Midbrain (tissue), 1 donor: ENCODE measurements around the gene TFEB.

Experiments used
- DNase-seq: peaks from one replicate; lab custom pipeline; 2025; lab: John Stamatoyannopoulos, UW

Gene TFEB

DNA sequence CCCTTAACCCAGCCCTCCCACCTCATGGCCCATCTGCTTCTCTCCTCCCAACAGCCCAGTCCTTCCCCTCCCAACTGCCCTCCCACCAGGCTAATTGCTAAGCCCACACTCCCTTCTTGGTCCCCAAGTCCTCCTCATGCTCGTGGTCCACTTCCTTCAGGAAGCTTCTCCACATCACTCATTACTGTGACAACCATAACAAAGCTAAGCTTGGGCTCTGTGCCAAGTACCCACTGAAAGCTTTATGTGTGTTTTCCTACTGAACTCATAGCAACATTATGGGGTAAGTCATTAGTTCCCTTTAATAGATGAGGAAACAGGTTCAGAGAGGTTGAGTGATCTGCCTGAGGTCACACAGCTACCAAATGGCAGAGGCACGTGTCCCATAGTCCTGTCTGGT lies 28.1 kb upstream of the TFEB start:
- no peak for DNase-seq

DNA sequence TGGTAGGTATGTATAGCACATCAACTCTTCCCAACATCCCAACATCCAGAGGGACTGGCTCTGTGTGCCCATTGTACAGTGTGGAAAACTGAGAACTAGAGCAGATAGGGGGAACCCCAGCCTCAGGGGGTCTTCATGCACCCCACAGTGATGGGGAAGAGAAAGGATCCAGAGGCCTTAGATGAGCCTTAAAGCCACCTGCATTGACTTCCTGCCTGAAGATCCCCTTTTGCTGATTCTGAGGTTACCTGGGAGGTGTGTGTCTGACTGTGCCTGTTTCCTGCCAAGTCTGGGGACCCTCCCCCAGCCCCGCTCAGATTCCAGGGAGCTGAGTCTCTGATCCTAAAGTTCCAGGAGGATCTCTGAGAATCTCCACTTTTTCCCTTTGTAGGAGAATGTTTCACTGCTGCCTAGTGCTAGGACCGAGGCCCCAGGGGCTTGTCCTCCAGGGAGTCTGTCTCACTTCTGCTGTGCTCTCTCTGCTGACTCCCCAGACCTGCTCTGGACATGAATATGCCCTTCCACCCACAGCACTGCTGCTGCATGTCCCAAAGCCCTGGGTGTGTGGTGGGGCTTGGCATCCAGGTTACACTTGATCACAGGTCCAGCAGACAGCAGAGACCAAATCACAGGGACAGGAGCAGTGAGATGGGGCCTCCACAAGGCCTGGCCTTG lies 24.6 kb upstream of the TFEB start:
- DNase-seq: no peak

DNA sequence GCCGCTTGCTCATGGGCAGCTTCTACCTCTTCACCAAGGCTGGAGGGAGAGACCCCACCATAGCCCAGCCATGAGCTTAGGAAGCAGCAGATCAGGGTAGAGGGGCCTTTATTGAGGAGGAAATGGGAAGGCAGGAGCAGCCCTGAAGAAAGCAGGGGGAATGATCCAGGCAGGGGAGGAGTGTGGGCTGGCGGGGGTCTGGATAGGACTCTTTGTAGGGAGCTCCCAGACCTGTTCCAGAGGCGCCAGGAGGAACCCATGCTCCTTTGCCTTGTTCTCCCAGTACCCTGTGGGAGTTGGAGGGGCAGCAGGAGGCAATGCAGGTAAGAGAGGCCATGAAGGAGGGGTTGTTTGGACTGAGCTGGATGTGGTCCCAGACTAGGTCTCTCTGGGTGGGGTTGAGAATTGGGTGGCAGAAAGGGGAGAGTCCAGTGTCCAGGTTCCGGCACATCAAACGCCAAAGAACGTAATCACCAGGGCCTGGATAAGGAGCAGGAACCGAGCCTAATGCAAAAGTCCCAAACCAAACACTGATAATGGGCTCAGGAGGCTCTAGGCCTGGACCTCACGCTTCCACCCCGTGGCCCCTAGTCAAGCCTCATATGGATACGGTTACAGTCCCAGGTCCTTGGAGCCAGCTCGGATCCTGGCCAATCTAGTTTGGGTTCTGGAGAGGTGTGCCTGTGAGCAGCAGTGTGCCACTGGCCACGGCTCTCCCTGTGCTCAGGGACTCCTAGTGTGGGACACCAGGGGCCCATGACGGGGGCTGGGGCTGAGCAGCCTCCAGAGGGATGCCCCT lies 23.9 kb upstream of the TFEB start:
- no peak for DNase-seq

DNA sequence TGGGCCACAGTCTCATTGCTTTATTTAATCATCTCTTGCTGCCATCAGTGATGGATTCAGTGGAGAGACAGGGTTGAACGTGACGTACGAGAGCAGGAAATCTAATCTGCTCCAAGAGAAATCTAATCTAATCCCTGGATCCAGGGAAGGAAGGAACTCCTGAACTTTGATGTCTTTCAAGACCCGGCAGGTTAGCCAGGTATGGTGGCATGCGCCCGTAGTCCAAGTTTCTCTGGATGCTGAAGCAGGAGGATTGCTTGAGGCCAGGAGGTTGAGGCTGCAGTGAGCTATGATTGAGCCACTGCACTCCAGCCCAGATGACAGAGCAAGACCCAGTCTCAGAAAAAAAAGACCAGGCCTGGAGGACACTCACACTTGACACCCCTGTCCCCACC lies 23.2 kb upstream of the TFEB start:
- no peak for DNase-seq

DNA sequence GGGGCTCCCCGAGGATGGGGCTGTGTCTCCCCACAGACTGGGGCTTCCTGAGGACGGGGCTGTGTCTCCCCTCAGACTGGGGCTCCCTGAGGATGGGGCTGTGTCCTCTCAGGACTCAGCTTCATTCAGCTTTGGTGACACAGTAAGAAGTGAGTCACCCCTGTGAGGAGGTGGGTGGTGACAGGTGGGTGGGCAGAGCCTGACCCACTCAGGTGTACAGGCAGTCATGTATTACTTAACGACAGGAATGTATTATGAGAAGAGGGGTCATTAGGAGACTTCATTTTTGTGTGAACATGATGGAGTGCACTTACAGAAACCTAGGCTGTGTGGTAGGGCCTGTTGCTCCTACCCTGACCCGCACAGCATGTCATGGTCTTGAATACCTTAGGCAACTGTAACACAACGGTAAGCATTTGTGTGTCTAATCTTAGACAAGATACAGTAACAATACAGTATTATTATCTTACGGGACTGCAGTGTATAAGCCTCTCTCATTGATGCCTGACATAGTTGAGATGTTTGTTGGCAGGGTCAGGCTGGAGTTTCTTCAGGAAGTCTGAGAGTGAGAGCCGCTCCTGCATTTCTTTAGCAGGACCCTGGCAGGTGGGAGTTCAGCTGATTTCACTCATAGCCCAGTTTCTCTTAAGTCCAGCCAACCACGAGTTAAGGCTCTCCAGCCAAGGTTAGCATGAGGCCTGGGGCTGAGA lies 22.7 kb upstream of the TFEB start:
- DNase-seq: no peak

DNA sequence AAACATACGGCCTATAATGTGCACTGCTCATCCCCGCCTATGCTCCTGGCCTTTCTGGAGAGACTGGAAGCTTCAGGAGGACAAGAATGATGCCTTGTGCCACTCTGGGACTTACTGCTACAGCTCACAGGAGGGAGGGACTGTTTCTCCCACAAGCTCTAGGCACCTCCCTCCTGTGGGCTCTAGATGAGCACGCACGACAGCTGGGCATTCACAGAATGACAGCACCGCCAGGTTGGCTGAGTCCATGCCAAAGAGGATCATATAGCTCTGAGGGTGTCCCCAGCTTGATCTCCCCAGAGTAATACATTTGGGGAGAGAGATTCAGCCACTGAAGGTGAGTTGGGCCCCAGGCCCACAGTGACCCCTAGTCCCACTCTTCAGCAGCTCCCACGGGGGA lies 21.9 kb upstream of the TFEB start:
- no peak for DNase-seq

DNA sequence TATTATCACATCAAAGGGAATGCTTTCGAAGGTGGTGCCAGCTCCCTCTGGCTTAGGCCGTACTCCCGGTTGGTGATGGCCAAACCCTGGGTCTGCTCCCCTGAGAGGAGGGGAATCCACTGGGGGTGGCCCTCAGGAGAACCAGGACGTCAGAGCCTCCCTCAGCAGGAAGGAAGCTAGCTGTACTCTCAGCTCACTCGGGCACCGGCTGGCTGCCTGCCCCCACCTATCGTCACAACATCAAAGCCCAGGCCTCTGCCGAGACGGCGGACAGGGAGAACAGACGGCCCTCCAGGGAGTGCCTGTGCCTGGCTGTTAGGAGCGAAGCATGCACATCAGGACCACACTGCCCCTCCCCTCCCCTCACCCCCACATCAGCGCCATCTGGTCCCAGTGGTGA lies 20.9 kb upstream of the TFEB start:
- DNase-seq: no peak

DNA sequence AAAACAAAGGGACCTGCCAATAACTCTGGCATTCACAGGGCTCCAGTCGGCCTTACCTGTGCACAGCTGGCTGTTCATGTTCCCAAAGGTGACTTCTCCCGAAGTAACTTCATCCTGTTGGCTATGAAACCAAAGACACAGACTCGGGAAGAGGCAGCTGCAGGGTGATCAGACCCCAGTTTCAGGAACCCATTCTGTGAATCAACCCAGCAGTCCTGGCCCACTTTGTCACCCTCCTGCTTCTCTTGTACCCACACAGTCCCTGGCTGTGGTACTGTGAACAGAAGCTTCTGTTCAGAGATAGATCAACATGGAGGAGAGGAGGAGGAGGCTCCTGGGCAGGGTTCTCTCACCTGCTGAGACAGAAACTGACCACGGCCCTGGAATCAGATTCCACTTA lies 20.5 kb upstream of the TFEB start:
- DNase-seq: no peak

DNA sequence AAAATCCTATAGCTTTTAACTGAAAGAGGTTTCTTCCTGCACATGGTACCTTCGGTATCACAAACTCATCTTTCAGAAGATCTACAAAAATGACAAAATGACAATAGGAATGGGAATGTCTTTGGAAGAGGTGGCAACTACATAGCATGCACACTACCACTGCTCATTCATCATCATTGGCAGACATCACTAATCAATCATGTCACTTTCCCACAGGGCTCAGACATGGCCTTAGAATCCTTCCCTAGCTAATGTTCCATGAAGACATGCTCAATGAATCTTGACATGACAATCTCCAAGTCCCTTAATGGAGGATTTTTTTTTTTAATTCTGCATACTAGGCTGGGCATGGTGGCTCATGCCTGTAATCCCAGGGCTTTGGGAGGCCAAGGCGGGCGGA lies 15.0 kb upstream of the TFEB start:
- DNase-seq: no peak

DNA sequence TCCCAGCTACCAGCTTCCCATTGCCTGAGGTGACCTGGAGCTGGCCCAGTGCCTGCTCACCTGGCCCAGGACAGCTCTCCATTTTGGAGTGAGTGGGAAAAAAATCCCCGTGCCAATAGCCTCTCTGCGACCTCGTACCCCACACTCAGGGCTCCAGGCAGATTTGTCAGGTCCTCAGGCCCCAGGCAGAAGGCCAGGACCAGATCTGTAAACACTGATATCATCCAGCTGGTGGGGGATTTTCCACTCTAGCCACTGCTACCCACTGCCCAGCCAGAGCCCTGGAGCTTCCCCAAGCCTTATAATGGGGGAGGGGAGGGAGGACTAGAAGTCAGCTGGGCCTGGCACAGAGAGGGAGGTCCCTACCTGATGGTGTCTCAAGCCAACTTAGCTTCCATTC lies 13.1 kb upstream of the TFEB start:
- DNase-seq: no peak

DNA sequence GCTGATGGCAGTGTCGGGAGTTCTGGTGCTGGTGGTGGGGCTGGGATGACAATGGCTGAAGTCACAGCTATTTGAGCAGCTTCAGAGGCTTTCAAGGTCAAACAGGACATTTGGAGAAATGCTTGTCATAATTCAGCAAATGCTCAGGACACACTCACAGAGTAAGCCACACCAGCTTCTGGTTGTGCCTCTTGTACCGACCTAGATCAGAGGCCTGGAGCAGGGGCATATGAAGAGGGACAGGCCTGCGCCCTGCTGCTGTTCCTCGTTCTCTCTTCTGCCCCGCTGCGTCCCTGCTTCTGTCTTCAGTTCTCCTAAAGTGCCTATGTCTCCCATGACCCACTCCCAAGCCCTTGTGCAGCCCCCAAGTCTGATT lies 12.7 kb upstream of the TFEB start:
- DNase-seq: no peak

DNA sequence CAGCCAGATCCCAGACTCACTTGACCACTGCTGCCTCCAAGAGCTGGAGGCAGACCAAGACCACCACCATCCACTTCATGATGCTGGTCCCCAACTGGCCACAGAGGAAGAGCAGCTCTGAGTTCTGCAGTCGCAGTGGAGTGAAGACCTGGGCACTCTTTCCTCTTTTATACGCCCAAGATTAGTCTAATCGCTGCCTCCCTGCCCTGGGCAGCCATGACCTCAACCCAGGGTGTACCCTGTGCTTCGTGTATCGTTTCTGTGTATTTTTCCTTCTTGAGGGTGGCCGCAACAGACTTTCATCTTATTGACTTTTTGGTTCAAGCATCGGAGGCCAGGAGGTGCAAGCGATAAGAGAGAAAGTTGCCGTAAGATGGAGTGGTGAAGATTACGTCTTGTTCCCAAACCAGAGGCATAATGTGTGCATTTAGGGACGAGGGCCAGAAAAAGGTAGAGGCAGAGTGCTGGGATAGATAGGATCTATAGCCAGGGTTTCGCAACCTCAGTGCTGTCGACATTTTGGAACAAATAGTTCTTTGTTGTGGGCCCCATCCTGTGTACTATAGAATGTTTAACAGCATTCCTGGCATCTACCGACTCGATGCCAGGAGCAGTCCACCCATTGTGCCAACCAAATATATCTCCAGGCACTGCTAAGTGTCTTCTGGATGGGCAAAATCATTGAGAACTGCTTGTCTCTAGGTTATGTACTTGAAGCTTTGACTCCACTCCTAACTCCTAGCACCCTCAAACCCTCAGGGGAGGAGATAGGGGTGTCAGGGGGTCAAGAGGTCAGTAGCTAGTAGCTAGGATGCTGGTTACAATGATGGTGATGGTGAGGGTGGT lies 12.1 kb upstream of the TFEB start, which contains the start of gene PGC:
Gene PGC, minus strand, starts transcription at position 142 of the 846 bp plus-strand sequence. Its CDS starts 63 bp downstream, at position 79.
- no peak for DNase-seq

DNA sequence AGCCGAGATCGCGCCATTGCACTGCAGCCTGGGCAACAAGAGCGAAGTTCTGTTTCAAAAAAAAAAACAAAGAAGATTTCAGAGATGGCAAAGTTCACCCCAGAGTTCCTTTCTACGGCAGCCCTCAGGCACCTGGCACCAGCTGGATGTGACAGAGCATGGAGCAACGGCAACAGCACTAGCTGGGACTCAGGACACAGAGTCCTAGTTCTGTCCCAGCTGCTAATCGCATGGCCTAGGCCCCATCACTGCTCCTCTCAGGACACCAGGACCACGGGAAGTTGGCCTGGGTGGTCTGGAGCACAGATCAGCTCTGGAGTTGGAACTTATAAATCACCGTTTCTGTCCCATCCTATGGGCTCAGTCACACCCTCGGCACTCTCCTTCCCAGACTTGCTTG lies 10.7 kb upstream of the TFEB start:
- no peak for DNase-seq

DNA sequence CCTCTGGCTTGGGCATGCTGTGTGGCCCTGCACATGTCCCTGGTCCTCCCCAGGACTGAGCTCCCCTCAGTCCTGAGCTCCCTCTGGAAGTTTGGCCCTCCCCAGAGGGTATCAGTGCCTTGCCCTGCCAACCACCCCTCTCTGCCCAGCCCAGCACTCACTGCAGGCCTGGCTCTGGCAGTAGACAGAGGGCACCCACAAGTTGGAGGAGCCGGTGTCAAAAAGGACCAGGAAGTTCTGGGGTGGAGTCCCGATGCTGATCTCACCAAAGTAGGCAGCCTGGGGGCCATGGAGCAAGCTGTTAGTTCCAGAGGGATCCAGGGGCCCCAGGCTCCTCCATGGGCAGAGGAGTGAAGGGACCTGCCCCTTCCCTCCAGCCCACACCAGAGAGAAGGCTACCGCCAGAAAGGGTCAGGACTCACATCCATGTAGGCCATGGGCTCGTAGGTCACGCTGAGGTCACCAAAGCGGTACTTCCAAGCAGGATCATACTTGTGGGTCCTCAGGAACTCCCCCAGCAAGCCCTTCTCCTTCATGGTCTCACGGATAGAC lies 8.9 kb upstream of the TFEB start:
- no peak for DNase-seq

DNA sequence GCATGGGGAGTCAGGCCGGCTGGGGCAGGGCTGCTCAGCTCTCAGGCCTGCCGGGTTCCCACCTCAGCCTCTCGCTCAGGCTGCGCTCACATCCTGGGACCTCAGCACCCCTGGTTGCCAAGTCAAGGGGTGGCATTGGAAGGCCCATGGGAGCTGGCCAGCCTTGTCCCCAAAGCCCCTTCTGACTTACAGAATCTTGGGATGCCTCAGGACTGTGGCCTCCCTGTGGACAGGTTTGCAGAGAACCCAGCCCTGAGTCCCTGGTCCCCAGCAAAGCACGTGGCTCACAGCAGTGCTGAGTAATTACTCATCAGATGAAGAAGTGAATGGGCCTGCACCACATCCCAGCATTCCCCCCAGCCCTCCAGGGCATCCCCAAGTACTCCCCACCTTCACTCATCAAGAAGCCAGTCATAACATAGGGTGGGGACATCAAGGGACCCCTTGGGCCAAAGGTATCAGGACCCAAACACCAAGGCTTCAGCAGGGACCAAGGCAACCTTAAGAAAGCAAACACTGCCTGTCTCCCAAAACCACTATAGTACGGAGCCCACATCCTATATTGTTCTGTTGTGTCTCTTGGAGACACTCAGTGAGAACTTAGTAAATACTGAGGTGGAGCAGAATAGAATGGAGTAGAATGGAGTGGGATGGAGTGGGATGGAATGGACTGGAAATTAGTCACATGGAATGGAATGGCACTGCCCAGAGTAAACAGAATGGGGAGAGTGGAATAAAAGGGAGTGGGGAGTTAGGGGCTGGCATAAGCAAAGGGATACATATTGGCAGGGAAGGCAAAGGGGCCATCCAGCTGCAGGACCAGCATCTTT lies 8.2 kb upstream of the TFEB start:
- DNase-seq: no peak

DNA sequence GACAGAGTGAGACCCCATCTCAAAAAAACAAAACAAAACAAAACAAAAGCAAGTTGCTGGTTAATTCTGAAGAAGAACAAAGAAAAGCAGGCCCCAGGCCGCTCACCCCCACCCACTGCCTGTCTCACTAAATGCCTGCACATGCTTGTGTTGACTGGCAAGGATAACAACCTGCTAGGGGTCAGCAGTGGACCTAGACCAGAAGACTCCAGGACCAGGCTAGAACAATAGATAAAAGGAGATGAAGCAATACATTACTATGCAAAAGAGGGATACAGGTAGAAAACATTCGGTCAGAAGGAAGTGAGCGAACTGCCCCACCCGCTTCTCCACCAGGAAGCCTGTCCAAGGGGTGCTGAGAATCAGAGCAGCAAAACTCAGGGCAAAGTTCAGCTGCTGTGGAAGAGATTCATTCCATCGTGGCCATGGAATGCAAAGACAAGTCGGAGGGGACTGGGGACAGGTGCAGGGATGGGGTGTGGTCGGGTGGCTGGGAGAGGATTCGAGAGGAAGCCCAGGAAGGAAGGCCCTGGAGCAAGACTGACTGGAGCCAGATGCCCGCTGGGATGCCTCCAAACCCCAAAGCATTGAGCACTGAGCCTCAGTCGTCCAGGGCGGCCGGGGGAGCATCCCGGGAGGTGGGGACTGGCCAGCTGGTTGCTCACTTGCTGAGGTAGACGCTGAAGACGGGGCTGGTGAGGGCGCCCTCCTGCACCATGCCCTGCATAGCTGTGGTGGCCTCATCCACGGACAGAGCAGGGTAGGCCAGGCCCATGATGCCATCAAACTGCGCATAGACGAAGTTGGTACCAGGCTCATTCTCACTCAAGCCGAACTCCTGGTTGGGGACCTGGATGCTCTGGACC lies 6.5 kb upstream of the TFEB start:
- DNase-seq: no peak

DNA sequence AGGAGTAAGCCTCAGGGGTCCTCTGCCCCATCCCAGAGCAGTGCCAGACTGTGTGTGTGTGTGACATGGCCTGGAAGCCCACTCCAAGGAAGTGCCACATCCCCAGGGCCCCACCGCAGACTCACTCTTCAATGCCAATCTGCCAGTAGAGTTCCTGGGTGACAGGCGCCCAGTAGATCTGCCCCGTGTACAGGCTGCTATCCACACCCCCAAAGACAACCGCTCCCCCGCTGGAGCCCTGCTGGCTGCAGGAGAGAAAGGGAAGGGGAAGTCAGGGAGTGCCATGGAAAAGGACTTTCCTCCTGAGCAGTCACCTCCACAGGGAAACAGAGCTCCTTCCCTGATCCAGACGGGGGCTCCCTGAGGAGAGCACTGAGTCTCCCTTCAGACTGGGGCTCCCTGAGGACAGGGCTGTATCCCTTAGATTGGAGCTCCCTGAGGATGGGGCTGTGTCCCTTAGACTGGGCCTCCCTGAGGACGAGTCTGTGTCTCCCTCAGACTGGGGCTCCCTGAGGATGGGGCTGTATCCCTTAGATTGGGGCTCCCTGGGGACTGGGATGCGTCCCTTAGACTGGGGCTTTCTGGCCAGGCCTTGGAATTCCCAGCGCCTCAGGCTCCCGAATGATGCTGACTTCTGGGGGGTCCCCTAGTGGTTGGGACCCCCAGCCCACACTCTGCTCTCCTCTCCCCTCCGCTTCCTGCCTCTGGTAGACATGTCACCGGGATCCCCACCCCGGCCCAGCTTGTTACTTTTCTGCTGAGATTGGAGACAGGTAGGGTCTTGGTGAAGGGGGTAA lies 5.2 kb upstream of the TFEB start:
- DNase-seq: no peak

DNA sequence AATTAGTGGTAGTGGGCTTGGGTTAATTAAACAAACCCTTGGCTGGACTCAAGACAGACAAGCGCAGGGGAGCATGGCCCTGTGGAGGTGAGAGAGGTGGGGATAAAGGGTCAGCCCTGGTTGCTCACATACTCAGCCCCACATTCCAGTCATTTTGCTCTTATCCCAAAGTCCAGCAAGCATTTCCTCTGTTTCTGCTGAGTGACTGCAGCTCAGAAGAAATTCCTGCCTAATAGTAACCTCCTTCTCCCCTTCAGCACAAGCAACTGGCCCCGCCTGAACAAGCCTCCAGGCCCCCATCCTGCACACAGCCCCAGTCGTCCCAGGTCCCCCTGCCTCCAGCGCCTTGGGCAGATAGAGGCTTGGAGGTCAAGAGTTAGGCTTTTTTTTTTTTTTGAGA lies 3.6 kb upstream of the TFEB start:
- no peak for DNase-seq

DNA sequence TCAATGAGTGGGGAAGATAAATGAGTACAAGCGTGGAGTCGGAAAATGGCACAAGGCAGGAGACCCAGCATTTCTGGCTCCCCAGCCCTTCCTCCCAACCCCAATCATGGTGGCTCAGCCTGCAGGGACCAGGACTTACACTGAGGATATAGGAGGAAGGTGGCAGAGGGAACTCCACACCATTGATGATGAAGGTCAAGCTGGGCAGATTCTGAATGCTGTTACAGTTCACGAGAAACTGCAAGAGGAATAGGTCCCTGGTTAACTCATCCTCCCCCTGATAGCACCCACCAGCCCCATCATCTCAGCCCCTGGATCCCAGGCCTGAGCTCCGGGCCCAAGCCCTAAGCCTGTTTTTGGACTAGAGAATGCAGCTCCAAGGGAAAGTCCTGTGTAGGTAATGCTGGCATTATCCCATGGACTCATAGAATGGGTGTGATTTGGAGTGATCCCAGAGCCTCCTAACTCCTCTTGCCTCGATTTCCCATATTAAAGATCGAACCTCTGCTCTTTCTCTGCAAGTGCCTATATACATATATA lies 2.3 kb upstream of the TFEB start:
- DNase-seq: no peak
